Brain pericyte (primary cell): ENCODE data around the gene PLEKHO2.

Experiments
- DNase-seq: peaks from one replicate; pipeline ENCODE4 v3.0.0-alpha.2; 2012; ENCODE audit warnings: low read depth, low spot score

Gene PLEKHO2

GRCh38 chr15:64912379-64913325 lies 70.9 kb downstream of the PLEKHO2 start:
- no peak for DNase-seq

- DNase-seq = no peak
Observed at GRCh38 chr15:64915518-64916227, 74.0 kb downstream of the PLEKHO2 start.

- DNase-seq = no peak
Observed at GRCh38 chr15:64916365-64916764, 74.7 kb downstream of the PLEKHO2 start.

GRCh38 chr15:64917211-64917610 lies 75.5 kb downstream of the PLEKHO2 start:
- no peak for DNase-seq
